ENCODE measurements around the gene METTL27.
"Not testable (repeated sequence)": the region's sequence is repeated elsewhere in the genome, so short reads cannot be mapped to it uniquely, and the experiment has no call there.

The METTL27 gene

GRCh38 chr7:73817121-73817520 is 25.2 kb downstream of the METTL27 start:
- no peak for DNase-seq

GRCh38 chr7:73815436-73815835 is 26.9 kb downstream of the METTL27 start:
- DNase-seq: no peak

- DNase-seq: no peak
Measured at GRCh38 chr7:73812996-73813395, 29.3 kb downstream of the METTL27 start.

GRCh38 chr7:73811760-73812168 is 30.6 kb downstream of the METTL27 start:
- no peak for DNase-seq

- DNase-seq: no peak
Measured at GRCh38 chr7:73810998-73811360, 31.3 kb downstream of the METTL27 start.

GRCh38 chr7:73809467-73809951 is 32.8 kb downstream of the METTL27 start:
- no peak for DNase-seq

GRCh38 chr7:73802459-73802858 is 39.9 kb downstream of the METTL27 start:
- DNase-seq: no peak

- no peak for DNase-seq
Measured at GRCh38 chr7:73801577-73801976, 40.7 kb downstream of the METTL27 start.

GRCh38 chr7:73799282-73800141 is 42.8 kb downstream of the METTL27 start:
- no peak for DNase-seq

- not testable (repeated sequence) for DNase-seq
Measured at GRCh38 chr7:73797176-73797575, 45.1 kb downstream of the METTL27 start.

GRCh38 chr7:73796656-73797055 is 45.7 kb downstream of the METTL27 start:
- not testable (repeated sequence) for DNase-seq

GRCh38 chr7:73795188-73795587 is 47.1 kb downstream of the METTL27 start:
- DNase-seq: not testable (repeated sequence)

GRCh38 chr7:73791170-73791690 is 51.1 kb downstream of the METTL27 start:
- not testable (repeated sequence) for DNase-seq

- no peak for DNase-seq
Measured at GRCh38 chr7:73789051-73789450, 53.3 kb downstream of the METTL27 start.

- not testable (repeated sequence) for DNase-seq
Measured at GRCh38 chr7:73787786-73788048, 54.6 kb downstream of the METTL27 start.

- no peak for DNase-seq
Measured at GRCh38 chr7:73786588-73786987, 55.7 kb downstream of the METTL27 start.

Data from midbrain (tissue), 1 donor.